Transverse colon (tissue), 4 donors: ENCODE results near the gene DRAM2. TPM values are rescaled to one million over a fixed set of nuclear protein-coding genes. Genes with fewer than 3 reads are reported as not detected.

ENCODE experiments used
- small RNA-seq, 4 donors: library from RNA; depleted of rRNA; stranded (forward); fragments of <200 nt; gene quantifications; one replicate each; pipeline ENCODE3, GENCODE V24; 2016
- total RNA-seq, 4 donors: library from RNA; depleted of rRNA; stranded (reverse); fragments of >200 nt; gene quantifications; one replicate each; pipeline ENCODE4 v1.1.0, GENCODE V29; 2016

Gene DRAM2
- total RNA-seq, 4 donors from 2014 or later = 36.2 to 116 (median 81.7) TPM

Small RNA genes lying within 50 kb of the gene (small RNA-seq; reads per million reads assigned to genes)
- gene AL355816.1 = 0 reads per million in 4 donors

Other genes starting within 250 kb of the DRAM2 start
- 10 to 100 TPM in 1 of 4 donors, 1 to 10 TPM in 2, under 1 TPM in 1; 0.20 to 10.1 (median 7.6) TPM for gene LRIF1, start 176.2 kb downstream of the DRAM2 start, total RNA-seq
- 10 to 100 TPM; 11.2 to 55.6 (median 26.9) TPM for gene CEPT1, start 130 bp upstream of the DRAM2 start, total RNA-seq
- gene DENND2D, start 60.6 kb upstream of the DRAM2 start, total RNA-seq = 10 to 100 TPM; 43.4 to 61.0 (median 50.7) TPM
- gene CHI3L2, start 87.6 kb upstream of the DRAM2 start, total RNA-seq = 1 to 10 TPM in 1 of 4 donors, under 1 TPM in 1, not detected in 2; 0.82 to 2.7 TPM
- gene CHIA, start 150.8 kb upstream of the DRAM2 start, total RNA-seq = not detected